GM21717 (cell line): ENCODE results near the gene ZBTB16.

Experiments used
- ATAC-seq: cut with Tn5 transposase; IDR thresholded peaks from one replicate; pipeline ENCODE4 v1.9.1; 2021; ENCODE audit warnings: mild to moderate bottlenecking, moderate library complexity; ENCODE audit not compliant: unreplicated experiment

The ZBTB16 gene

GRCh38 chr11:114129699-114130098 lies 70.2 kb downstream of the ZBTB16 start:
- no peak for ATAC-seq

- no peak for ATAC-seq
Observed at GRCh38 chr11:114130115-114130576, 70.6 kb downstream of the ZBTB16 start.

- no peak for ATAC-seq
Observed at GRCh38 chr11:114130629-114131277, 71.2 kb downstream of the ZBTB16 start.

GRCh38 chr11:114131461-114131864 lies 72.0 kb downstream of the ZBTB16 start:
- ATAC-seq = no peak

- no peak for ATAC-seq
Observed at GRCh38 chr11:114132417-114132816, 72.9 kb downstream of the ZBTB16 start.

- ATAC-seq = no peak
Observed at GRCh38 chr11:114132944-114133394, 73.5 kb downstream of the ZBTB16 start.

- ATAC-seq = no peak
Observed at GRCh38 chr11:114133548-114134329, 74.2 kb downstream of the ZBTB16 start.

- no peak for ATAC-seq
Observed at GRCh38 chr11:114134870-114135269, 75.4 kb downstream of the ZBTB16 start.

- ATAC-seq = no peak
Observed at GRCh38 chr11:114135737-114136151, 76.2 kb downstream of the ZBTB16 start.

GRCh38 chr11:114136686-114137640 lies 77.5 kb downstream of the ZBTB16 start:
- ATAC-seq = no peak

- no peak for ATAC-seq
Observed at GRCh38 chr11:114137838-114138237, 78.3 kb downstream of the ZBTB16 start.

- ATAC-seq = no peak
Observed at GRCh38 chr11:114138411-114138810, 78.9 kb downstream of the ZBTB16 start.

- ATAC-seq = no peak
Observed at GRCh38 chr11:114140826-114141225, 81.3 kb downstream of the ZBTB16 start.

- no peak for ATAC-seq
Observed at GRCh38 chr11:114141863-114142580, 82.5 kb downstream of the ZBTB16 start.

GRCh38 chr11:114142707-114143106 lies 83.2 kb downstream of the ZBTB16 start:
- no peak for ATAC-seq

GRCh38 chr11:114145166-114145775 lies 85.8 kb downstream of the ZBTB16 start:
- ATAC-seq = no peak

GRCh38 chr11:114147375-114148012 lies 88.0 kb downstream of the ZBTB16 start:
- no peak for ATAC-seq

GRCh38 chr11:114148013-114148382 lies 88.5 kb downstream of the ZBTB16 start:
- no peak for ATAC-seq

- ATAC-seq = no peak
Observed at GRCh38 chr11:114149689-114150407, 90.3 kb downstream of the ZBTB16 start.
